ENCODE data around the gene CABCOCO1.
A peak's percentile ranks its signal among the peaks of the same experiment; 100 is the strongest.
"Not testable (repeated sequence)": the region's sequence is repeated elsewhere in the genome, so short reads cannot be mapped to it uniquely, and the experiment has no call there.

Gene CABCOCO1

DNA sequence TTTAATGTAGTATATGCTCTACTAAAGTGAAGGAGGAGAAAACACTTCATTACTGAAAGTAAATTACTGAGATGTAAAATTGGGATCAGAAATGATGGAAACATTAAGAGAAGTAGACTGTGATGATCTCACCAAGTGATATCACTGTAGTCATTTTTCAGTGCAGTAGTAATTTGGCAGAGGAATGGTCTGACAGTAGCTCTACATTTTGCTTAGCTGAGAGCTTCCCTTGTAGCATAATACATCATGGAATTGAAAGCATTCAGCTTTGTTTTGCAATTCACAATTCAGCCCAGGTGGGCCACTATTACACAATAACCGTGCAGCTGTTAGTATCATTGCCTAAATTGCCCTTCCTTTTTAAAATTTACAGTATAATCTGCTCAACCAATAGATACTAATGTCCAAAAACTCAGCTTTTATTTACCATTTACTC, 19.4 kb upstream of the CABCOCO1 start:
- DNase-seq = peak; percentile 84

DNA sequence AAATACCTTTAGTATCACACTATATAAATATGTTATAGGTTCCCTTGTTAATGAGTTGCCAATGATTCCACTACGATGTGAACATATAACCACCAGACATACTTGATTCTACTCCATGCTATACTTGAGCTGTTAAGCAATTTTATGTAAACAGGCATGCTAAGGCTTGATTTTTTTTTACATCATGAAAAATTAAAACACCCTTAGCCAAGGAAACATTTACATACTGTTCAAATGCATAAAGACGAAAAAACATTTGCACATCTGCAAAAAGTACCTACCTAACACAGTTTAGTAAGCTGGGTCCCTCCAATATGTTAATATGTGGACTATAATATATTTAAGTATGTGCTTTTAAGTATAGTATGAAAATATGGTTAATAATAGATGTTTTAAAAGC, 9.0 kb upstream of the CABCOCO1 start:
- DNase-seq = no peak

DNA sequence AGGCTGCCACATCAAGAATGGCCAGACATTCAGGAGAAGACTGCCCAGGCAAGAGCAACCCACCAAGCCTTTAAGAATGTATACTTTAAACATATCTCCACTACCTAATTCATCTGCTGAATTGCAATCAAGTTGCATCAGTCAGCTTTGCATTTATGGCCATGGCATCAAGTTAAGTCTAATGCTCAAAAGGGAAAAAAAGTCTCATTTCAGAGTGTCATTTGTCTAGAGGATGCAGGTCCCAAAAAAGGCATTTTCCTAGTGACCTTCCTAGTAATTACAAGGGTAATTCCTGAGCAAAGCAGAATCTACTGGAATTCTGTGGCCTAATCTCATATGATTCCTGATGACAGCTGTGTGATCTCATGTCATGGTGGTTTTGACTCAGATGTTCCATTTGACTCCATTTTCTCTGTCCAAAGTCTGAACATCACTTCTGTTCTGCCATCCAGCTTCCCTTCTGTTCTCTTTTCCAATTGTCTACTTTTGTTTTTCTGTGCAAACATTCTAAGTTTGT, 7.3 kb upstream of the CABCOCO1 start:
- DNase-seq = no peak

DNA sequence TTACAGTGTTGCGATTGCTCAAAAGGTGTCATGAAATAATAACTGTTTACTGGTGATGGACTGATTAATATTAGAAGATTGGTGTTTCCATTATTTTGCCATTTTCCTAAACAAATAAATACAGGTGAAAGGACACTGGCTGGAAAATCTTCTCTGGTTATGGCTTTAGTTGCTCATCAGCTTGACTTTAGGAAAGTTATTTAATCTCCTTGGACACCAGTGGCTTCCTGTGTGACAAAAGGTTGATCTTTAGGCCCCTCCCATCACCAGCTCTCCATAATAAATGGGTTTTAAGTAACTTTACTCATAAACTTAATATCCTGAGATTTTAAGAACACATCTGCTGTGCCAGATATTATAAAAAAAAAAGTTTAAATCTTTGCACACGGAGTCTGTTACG, 737 bp downstream of the CABCOCO1 start:
- DNase-seq = no peak

DNA sequence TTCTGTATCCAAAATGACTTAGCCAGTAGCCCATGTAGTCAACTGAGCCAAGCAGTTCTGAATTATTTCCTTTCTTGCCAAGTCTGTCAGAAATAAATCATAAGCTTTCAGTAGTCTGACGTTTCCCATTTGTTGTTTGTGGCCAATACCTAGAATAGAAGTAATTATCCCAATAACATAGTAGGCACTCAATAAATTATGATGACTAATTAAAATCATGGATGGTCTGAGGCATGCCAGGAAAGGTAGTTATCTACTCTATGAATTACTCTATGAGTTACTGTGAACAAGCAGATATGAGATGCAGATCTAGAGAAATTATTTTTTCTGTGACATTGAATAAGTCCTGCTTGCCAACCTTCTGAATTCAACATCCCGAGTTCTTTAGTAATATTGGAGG, 2.3 kb downstream of the CABCOCO1 start:
- no peak for DNase-seq

DNA sequence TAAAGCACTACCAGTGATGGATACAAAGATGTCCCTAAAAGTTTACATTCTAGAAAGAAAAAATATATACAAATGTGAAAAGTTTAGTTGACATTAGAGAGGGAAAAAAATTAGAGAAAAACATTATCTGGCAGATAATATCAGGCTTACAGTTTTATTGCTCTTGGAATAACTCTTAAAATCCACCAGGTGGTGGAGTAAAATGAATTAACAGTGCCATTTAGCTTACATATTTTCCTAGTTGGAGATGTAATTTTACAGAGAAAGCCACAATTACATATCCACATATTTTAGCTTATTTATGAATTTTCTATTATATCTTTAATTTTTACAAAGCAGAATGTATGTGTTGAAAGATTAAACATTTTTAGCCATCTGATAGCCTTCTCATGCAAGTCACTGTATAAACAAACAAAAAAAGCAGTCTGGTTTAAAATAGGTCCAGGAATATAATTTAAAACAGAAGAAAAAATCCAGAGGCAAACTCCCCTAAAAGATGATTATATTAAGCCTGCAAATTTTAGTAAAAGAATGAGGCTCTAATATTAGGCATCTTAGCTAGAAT, 6.5 kb downstream of the CABCOCO1 start:
- no peak for DNase-seq

DNA sequence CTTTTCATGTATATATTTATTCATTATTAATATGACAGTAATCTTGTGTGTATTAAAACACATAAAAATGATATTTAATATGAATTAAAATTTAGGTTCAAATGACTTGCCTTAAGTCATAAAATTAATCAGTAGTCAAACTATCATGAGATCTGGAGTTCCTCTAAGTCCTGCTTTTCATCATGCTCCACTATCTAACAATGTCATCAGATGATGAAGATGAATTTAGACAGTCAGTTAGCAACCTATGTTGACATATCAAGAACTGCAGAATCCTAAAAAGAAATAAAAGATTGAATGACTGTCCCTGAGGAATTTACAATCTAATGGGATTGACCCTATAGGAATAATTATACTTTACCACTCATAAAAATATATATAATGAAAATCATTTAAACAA, 7.1 kb downstream of the CABCOCO1 start:
- no peak for DNase-seq

DNA sequence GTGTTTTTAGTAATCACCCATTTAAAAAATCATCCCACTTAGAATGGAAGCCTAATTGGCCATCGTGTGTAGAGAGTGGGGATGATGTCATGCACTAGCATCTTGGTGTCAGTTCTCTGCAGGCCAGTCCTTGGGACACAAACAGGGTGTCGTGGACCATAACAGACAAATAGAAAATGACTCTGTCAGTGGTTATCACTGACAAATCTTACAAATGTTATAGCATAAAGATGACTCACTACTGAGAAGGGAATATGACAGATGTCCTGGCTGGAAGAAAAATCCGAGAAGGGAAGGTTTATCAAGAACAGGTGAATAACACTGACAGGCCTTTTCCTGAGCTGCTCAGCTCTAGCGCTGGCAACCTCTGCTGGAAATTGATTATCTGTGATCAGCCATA, 10.6 kb downstream of the CABCOCO1 start:
- DNase-seq = no peak

DNA sequence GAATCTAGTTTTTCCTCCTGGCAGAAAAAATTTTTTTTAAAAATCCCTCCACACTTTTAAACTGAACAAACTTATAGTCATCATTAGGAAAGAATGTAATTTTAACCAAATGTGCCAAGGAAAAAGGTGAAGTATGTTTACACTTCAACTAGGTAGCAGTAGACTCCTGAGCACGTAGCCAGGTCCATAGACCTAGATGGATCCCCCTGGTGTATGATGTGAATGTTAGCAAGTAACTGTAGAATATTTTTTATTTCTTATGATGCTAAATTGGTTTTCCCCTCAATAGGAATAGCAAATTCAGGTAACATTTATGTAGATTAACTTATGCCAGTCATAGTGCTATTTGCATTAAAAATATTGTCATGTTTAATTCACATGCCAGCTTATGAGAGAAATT, 19.6 kb downstream of the CABCOCO1 start:
- no peak for DNase-seq

DNA sequence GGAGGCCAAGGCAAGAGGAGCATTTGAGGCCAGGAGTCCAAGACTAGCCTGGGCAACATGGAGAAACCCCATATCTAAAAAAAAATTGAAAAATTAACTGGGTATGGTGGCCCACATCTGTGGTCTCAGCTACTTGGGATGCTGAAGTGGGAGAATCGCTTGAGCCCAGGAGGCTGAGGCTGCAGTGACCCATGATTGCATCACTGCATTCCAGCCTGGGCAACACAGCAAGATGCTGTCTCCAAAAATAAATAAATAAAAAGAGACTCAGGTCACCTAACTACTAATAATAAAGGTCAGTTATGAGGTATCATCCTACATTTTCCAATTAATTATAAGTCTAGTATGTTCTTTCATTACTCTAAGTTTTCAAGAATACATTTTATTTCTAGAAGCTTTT, 20.6 kb downstream of the CABCOCO1 start:
- DNase-seq = no peak

DNA sequence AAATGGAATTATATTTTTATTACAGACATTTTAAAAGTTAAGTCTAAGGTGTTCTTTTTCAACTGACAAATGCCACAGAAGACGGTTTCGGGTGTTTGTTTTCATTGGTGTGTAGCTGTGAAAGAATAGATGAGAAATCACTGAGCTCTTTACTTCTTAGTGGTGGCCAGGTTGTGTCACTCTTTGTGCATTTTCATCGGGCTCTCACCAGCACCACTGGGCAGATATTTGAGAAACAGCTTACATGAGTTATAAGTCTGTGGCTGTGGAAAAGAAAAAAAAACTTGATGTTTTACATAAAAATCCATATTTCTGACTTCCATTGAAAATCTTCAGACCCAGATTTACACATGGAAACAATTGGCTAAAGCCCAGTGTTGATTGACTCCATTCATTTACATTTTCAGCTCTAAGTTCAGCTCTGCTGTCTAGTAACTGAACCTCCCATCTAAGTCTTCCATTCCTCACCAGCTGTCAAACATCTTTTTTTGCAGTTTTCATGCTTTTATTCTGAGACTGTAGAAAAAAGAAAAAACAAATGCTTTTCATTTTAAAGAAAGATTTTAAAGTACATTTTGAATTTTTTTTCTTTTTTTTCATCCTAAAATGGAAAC, 22.3 kb downstream of the CABCOCO1 start:
- no peak for DNase-seq

DNA sequence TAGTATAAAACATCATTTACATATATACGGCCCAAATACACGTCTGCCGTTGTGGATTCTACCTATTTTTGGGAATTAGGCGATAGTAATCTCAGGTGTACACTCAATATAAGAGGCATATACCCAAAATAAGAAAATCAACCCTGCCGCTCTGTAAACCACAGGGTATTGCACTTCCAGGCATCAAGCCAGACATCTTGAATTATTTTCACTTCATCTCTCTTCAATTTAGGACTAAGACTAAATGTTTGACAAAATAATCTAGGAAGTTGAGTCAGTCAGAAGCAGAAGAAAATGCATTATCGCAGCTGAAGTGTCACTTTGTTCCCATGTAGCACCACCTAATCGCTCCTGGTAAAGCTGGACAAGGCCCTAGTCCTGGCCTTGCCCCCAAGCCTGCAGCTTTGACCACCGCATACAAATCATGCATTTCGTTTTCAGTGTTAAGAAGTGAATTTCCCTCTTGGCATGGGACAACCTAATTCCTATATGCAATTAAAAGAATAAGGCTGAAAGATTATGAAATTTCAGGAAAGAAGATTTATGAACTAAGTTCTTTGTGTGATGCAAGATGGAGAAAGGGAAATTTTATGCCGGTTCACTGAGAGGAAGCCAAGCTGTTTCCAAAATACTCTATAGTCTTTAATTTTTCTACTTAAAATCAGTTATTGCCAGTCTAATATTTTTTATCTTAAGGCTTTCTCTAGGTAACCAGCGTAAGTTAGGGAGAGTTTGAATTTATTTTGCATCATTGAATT, 26.0 kb downstream of the CABCOCO1 start:
- no peak for DNase-seq

DNA sequence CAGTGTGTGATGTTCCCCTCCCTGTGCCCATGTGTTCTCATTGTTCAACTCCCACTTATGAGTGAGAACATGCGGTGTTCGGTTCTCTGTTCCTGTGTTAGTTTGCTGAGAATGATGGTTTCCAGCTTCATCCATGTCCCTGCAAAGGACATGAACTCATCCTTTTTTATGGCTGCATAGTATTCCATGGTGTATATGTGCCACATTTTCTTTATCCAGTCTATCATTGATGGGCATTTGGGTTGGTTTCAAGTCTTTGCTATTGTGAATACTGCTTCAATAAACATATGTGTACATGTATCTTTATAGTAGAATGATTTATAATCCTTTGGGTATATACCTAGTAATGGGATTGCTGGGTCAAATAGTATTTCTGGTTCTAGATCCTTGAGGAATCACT, 28.9 kb downstream of the CABCOCO1 start:
- not testable (repeated sequence) for DNase-seq

DNA sequence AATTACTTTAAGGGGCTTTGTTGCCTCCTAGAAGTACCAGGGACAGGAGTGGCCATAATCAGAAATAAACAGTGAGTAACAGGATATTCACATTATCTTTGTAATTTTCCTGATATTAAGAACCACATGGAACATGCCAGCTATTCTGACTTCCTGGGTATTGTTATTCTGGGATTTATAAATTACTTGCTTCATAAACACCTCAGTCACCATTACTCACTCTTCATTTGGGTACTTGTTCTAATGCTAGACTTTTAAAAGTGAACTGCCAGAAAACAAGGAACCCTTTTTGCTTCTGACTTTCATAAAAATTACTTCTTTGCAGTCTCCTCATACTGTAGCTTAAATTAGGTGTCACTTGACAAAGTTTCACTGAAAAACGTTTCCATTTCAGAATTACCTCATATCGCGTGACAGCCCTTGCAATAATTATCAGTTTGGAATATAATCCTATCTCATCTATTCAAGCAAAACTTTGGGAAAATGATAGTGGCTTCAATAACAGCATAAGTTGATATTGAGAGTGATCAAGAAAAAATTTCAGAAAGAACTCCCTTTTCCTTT, 29.8 kb downstream of the CABCOCO1 start:
- DNase-seq = no peak

DNA sequence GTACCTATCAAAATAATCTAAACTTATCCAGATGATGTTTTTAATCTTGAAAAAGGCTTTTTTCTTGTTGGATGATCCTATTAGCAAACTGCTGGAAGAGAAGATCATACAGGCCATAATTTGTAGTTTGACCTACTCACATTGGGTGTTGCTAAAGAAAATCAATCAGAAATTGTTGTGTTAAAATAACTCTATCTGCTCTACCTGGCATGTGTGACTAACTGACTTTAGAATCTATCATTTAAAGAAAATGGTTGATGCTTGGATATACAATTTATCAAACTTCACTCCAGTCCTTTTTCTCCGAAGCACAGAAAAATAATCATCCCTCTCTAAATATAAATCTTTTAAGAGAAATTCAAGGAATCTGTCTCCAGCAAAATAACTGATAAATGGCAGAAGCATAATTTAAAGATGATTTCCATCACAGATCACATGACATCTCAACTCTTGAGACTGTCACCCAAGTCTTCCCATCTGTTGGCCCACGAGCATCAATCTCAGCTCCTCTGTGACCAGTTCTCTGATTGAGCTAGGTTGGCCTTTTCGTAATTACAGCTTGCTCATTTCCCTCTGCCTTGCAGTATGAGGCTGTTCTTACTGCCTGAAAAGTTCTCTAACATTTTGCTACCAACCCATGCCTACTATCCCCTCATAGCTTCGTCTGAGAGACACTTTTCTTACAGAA, 36.4 kb downstream of the CABCOCO1 start:
- DNase-seq = no peak

DNA sequence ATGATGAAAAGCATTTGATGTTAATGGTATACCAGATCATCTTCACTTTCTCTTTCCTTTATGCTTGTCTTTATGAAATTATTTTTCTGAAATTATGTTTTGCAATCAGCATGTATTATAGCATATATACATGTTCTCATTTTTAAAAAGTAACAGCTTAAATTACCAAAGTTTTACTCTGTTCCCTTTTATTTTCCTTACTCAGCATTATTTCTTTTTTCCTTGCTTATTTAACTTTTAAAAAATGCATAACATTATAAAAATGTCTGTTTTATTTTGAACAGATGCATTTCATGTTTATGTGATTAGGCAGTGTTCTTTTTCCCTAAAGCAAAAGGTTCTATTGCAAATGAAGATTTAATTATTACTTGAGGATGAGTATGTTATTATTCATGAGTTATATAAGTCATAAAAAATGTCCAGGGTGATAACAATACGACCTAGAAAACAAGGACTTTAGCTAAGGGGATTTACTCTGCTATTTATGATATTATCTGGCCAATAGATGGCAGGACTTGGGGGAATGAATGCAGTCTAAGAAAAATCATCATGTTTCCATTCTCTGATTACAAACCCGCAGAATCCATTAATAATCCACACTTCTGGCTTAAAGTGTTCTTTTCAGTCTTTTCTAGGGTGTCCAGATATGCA, 38.5 kb downstream of the CABCOCO1 start:
- no peak for DNase-seq

DNA sequence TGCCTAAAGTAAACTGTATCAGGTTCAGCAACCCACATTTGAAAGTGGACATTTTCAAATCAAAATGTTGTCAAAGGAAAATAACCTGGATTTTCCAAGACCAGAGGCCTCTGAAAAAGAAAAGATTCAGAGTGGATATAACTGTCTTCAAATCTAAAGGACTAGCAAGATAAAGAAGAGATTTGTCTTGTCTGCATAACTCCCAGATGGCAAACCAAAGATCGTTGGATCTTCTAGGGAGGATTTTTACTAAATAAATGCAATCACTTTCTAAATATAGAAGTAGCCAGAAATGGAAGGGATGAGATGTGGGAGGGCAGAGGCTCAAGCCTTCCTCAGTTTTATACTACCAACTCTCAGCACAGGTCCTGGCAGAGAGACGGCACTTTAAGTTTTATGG, 39.0 kb downstream of the CABCOCO1 start:
- DNase-seq = no peak

DNA sequence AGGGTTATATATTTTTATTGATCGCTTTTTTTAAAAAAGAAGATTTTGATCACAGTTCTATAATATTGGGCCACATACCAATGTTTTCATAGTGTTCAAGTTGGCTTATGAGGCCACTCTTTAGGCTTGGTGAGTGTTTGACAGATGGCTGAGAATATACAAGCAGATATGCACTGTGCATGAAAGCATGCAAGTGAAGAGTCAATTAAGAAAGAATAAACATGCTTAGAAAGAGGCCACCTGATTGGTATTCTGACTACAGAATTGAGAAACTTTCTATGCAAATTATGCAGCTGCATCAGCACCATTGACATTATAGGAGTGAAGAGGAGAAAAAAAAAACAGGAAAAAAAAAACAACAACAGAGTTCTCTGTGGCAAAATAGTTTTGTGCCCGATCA, 39.9 kb downstream of the CABCOCO1 start:
- no peak for DNase-seq

DNA sequence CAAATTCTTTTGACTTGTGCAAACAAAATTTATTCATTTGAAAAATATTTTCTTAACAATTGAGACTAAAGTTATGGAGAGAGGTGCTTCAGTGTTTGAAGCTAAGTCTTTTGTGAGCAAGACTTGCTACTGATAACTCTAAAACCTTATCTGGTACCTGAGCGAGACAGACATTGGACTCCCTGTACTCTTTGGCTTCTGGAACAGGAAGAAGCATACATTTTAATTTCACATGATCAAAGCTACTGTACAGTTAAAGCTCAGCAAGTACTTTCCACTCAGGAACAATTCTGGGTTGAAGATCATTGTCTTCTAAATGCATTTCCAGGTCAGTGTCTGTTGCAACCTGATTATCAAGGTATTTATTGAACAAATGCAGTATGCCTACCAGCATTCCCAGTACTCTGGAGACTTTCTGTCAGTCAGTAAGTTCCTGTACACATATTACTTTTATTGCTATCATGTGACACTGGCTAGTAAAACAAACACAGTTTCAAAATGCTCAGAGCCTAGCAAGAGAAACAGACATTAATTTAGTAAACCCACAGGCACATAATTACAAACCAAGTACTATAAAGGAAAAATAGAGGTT, 42.4 kb downstream of the CABCOCO1 start:
- DNase-seq = no peak

DNA sequence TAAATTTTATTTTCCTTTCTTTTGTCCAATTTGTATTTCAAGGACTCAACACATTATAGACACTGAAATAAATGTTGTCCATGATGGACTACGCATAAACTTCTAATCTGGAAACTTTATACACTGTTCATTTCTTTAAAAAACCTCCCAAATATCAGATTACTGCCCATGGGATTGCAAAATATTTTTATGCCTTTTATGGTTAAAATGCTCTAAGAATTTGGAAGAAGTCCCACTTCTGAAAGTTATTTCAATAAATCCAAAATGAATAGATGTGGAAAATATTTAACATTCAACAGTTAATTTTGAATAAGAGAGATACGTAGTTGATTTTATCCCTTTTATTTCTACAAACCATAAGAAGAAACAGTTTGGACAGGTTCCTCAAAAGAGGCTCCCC, 46.1 kb downstream of the CABCOCO1 start:
- no peak for DNase-seq

DNA sequence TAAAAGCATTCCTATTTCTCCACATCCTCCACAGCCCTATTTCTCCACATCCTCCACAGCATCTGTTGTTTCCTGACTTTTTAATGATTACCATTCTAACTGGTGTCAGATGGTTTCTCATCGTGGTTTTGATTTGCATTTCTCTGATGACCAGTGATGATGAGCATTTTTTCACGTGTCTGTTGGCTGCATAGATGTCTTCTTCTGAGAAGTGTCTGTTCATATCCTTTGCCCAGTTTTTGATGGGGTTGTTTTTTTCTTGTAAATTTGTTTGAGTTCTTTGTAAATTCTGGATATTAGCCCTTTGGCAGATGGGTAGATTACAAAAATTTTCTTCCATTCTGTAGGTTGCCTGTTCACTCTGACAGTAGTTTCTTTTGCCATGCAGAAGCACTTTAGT, 49.4 kb downstream of the CABCOCO1 start:
- not testable (repeated sequence) for DNase-seq

DNA sequence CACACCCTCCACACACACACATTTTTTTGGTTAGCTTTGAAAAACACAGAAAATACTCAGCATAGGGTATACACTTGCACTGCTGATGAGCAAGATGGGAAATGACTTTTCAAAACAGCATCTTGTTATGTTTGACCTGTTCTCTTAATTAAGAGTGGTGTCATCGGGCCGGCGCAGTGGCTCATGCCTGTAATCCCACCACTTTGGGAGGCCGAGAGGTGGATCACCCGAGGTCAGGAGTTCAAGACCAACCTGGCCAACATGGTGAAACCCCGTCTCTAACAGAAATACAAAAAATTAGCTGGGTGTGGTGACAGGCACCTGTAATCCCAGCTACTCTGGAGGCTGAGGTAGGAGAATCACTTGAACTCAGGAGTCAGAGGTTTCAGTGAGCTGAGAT, 56.7 kb downstream of the CABCOCO1 start:
- DNase-seq = not testable (repeated sequence)
